Keratinocyte (primary cell): ENCODE results near the gene RAB11A.

Experiments used
- EZH2 ChIP-seq: IDR thresholded peaks from one replicate; pipeline ENCODE4 v1.6.1; 2012; ENCODE audit warnings: inconsistent platforms, mild to moderate bottlenecking, low read length, moderate library complexity
- TF ChIP-seq, protein P1 (sequence below), 3 experiments: IDR thresholded peaks in 1 of 3; conservative IDR thresholded peaks in 1 of 3; optimal IDR thresholded peaks in 1 of 3; 2 replicates in 2 of 3; 3 replicates in 1 of 3; pipeline versions ENCODE3 to v1.5.1; 2011; ENCODE audit warnings: low read length in 3 of 3, mild to moderate bottlenecking in 3 of 3, moderate library complexity in 2 of 3, control low read depth in 1 of 3, inconsistent platforms in 1 of 3; ENCODE audit not compliant: insufficient read depth in 2 of 3; ENCODE audit errors: extremely low read depth in 1 of 3

DNA sequence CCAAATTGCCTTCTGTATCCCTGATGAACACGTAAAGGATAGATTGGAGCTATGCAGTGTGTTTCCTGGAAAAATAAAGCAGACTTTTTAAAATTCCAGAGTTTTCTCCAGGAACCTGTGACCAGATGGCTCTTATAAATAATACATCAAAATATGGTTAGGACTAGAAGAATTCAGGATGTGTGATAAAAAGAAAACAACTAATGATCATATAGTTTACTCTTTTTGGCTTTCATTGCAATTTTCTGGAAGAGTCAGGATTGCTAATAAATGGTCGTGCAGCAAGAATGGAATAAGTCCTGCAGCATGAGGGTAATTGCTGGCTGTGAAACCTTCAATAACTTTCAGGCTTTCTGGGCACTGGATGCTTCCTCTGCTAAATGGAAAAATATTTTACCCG lies 47.0 kb upstream of the RAB11A start:
- TF ChIP-seq, protein P1, sequence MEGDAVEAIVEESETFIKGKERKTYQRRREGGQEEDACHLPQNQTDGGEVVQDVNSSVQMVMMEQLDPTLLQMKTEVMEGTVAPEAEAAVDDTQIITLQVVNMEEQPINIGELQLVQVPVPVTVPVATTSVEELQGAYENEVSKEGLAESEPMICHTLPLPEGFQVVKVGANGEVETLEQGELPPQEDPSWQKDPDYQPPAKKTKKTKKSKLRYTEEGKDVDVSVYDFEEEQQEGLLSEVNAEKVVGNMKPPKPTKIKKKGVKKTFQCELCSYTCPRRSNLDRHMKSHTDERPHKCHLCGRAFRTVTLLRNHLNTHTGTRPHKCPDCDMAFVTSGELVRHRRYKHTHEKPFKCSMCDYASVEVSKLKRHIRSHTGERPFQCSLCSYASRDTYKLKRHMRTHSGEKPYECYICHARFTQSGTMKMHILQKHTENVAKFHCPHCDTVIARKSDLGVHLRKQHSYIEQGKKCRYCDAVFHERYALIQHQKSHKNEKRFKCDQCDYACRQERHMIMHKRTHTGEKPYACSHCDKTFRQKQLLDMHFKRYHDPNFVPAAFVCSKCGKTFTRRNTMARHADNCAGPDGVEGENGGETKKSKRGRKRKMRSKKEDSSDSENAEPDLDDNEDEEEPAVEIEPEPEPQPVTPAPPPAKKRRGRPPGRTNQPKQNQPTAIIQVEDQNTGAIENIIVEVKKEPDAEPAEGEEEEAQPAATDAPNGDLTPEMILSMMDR (optimal IDR thresholded peaks at IDR 0.05 in 1 of 3, IDR thresholded peaks at IDR 0.05 in 1 of 3, conservative IDR thresholded peaks at IDR 0.05 in 1 of 3; ENCODE audit: extremely low read depth in 1 of 3, insufficient read depth in 2 of 3, low read length in 3 of 3), result no peak
- no peak for TF ChIP-seq EZH2
